Sigmoid colon (tissue), 7 donors: ENCODE measurements around the gene CLPTM1. TPM values are rescaled to one million over a fixed set of nuclear protein-coding genes. Genes with fewer than 3 reads are reported as not detected.
A peak's percentile ranks its signal among the peaks of the same experiment; 100 is the strongest.

Source experiments
- DNase-seq: peaks from one replicate; pipeline ENCODE4 v3.0.0-alpha.2; 2019
- H3K27ac ChIP-seq, 4 donors: fragments of 200-600 bp; sonication (generic); one replicate each; pipeline ENCODE4 v1.5.1; 2016 to 2019; ENCODE audit warnings: mild to moderate bottlenecking in 1 of 4
- H3K27me3 ChIP-seq, 3 donors: fragments of 200-600 bp; sonication (generic); one replicate each; pipeline ENCODE4 v1.5.1; 2019; ENCODE audit warnings: mild to moderate bottlenecking in 1 of 3
- H3K36me3 ChIP-seq, 4 donors: fragments of 200-600 bp; sonication (generic); one replicate each; pipeline ENCODE4 v1.5.1; 2016 to 2019
- H3K4me1 ChIP-seq, 4 donors: fragments of 200-600 bp; sonication (generic); one replicate each; pipeline ENCODE4 v1.5.1; 2017 to 2019
- H3K4me3 ChIP-seq, 4 donors: fragments of 200-600 bp; sonication (generic); one replicate each; pipeline ENCODE4 v1.5.1; 2017 to 2019; ENCODE audit warnings: mild to moderate bottlenecking in 2 of 4, moderate library complexity in 1 of 4
- H3K9me3 ChIP-seq, 4 donors: fragments of 200-600 bp in 3 of 4; sonication (generic) in 3 of 4; one replicate each; pipeline versions ENCODE4 v1.5.1 to v1.6.1; 2013 to 2019
- EP300 ChIP-seq, 4 donors: sonication (generic); formaldehyde crosslinking; IDR thresholded peaks; one replicate each; pipeline ENCODE4 v1.6.1; 2017; ENCODE audit warnings: antibody characterized with exemption in 4 of 4
- POLR2A ChIP-seq, 2 donors: fragments of 450-650 bp; IDR thresholded peaks; one replicate each; pipeline ENCODE4 v1.6.1; 2016; ENCODE audit warnings: antibody characterized with exemption in 2 of 2, mild to moderate bottlenecking in 2 of 2, moderate library complexity in 2 of 2
- POLR2AphosphoS5 ChIP-seq, 4 donors: sonication (generic); formaldehyde crosslinking; IDR thresholded peaks; one replicate each; pipeline ENCODE4 v1.6.1; 2017; ENCODE audit warnings: antibody characterized with exemption in 4 of 4
- WGBS, 2 donors: extraction: QIAGEN DNeasy Blood & Tissue Kit; methylation state at CpG; one replicate each; pipeline ENCODE4 v1.1.7; 2013; 5-methylcytosine and 5-hydroxymethylcytosine counted together
- intact Hi-C: fragments of 100-400 bp; cut with DNase I; formaldehyde crosslinking; loops from one replicate; pipeline ENCODE4 v1.15.1; 2023
- polyA plus RNA-seq, 3 donors: library from polyadenylated mRNA; stranded (reverse); fragments of 200-250 nt; gene quantifications; one replicate each; pipeline ENCODE4 v1.2.3, GENCODE V29; 2013
- total RNA-seq, 4 donors: library from RNA; depleted of rRNA; stranded (reverse); fragments of >200 nt; gene quantifications; one replicate each; pipeline ENCODE4 v1.1.0, GENCODE V29; 2016
- TF ChIP-seq, protein P1 (sequence below), 4 experiments: fragments of 450-650 bp in 3 of 4; fragments of 200-600 bp in 1 of 4; IDR thresholded peaks; one replicate each; pipeline ENCODE4 v1.5.1; 2016 to 2019; ENCODE audit warnings: antibody characterized with exemption in 4 of 4, mild to moderate bottlenecking in 3 of 4, moderate library complexity in 2 of 4
- donor health status: healthy with polysubstance abuse.
- donor health status: Bipolar disorder and iron deficiency.
- donor health status: healthy.

CLPTM1 gene
- total and polyA plus RNA-seq, 7 donors: 22.2 to 94.0 (median 43.2) TPM

DNA sequence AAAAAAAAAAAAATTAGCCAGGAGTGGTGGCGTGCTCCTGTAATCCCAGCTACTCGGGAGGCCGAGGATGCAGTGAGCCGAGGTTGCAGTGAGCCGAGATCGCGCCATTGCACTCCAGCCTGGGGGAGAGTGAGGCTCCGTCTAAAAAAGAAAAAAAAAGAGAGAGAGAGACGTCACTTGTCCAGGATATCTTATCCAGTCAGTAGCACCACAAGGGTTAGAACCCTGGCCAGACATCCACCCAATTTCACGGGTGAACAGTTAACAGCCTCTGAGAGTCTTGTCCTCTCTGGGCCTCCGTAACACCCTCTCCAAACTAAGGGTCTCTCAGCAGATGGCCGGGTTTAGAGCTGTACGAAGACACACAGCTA is 917 bp upstream of the CLPTM1 start:
- Histone ChIP-seq H3K36me3 (peaks cover 0 to 9% (median 2%) of the 10 kb centered on the region in 4 donors), H3K27ac (peak overlapping the region; percentile 88 to 95 (median 90)), H3K9me3 (no peaks in the 10 kb centered on the region), H3K4me3 (peak overlapping the region; percentile 52 to 96 (median 82)), H3K27me3 (no peaks in the 10 kb centered on the region), H3K4me1 (peaks cover 0 to 50% (median 46%) of the 10 kb centered on the region in 4 donors)
- intact Hi-C loops: loop anchor here (2.0 to 5.0 kb wide), 2 partner anchors 47 to 107 kb away; partner anchors contain the start of genes NECTIN2 and RELB
- no peak for DNase-seq
- WGBS, 2 donors: 15 to 33% methylated on average over 13 of the region's 13 CpGs
- TF ChIP-seq, protein P1, sequence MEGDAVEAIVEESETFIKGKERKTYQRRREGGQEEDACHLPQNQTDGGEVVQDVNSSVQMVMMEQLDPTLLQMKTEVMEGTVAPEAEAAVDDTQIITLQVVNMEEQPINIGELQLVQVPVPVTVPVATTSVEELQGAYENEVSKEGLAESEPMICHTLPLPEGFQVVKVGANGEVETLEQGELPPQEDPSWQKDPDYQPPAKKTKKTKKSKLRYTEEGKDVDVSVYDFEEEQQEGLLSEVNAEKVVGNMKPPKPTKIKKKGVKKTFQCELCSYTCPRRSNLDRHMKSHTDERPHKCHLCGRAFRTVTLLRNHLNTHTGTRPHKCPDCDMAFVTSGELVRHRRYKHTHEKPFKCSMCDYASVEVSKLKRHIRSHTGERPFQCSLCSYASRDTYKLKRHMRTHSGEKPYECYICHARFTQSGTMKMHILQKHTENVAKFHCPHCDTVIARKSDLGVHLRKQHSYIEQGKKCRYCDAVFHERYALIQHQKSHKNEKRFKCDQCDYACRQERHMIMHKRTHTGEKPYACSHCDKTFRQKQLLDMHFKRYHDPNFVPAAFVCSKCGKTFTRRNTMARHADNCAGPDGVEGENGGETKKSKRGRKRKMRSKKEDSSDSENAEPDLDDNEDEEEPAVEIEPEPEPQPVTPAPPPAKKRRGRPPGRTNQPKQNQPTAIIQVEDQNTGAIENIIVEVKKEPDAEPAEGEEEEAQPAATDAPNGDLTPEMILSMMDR (IDR thresholded peaks at IDR 0.05): no peak
- no peak for TF ChIP-seq POLR2A (IDR thresholded peaks at IDR 0.05)
- TF ChIP-seq EP300 (IDR thresholded peaks at IDR 0.05): no peak
- no peak for TF ChIP-seq POLR2AphosphoS5 (IDR thresholded peaks at IDR 0.05)

DNA sequence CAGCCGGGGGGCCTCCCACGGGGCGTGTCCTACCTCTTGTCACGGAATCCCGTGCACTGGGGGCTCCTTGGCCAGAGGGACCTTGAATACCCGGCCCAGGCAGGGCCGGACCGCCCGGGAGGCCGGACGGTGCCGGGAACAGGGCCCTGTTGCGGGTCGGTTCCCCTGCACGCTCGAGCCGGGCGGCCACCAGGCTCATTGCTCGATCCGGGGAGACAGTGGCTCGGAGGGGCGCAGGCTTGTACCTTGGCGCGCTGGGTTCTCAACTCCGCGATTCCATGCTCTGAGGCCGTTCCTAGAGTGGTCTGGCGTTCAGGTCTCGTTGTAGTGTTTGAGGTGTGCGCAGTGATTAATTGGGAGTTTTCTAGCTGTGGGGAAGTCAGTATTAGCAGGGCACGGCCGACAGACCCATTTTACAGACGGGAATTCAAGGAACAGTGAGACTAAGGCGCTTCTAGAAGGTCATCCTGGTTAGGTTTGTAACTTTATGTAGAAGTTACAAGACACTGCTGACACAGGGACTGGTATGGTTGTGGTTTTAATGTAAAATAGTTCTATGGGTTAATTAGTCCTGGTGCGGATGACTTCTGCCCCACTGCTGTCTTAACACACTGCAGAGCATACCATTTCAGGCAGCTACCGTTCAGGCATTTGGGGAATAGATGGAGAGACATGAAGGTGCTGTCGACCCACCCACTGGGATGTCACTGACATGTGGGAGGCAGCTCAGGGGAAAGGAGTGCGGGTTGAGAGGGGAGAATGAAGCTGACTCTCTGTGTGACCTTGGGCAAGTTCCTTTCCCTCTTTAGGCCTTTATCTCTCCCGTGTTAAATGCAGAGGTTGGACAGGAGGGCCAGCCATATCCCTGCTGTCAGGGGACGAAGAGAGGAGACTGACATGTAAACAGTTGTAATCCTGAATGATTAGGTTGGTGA is 592 bp downstream of the CLPTM1 start:
- Histone ChIP-seq H3K36me3 (peaks cover 0 to 5% (median 0%) of the 10 kb centered on the region in 4 donors), H3K27me3 (no peaks in the 10 kb centered on the region), H3K4me1 (peaks cover 0 to 48% (median 46%) of the 10 kb centered on the region in 4 donors), H3K4me3 (peak overlapping the region; percentile 72 to 96 (median 88)), H3K9me3 (no peaks in the 10 kb centered on the region), H3K27ac (peak overlapping the region; percentile 88 to 95 (median 90))
- WGBS, 2 donors: 1 to 4% methylated on average over 40 of the region's 40 CpGs
- TF ChIP-seq, protein P1 (IDR thresholded peaks at IDR 0.05): no peak
- TF ChIP-seq POLR2AphosphoS5 (IDR thresholded peaks at IDR 0.05) (no peak), POLR2A (IDR thresholded peaks at IDR 0.05) (no peak), EP300 (IDR thresholded peaks at IDR 0.05) (no peak)
- intact Hi-C loops: loop anchor here (2.0 kb wide), 1 partner anchor 45 kb away; the partner anchor contains the start of gene RELB
- no peak for DNase-seq

DNA sequence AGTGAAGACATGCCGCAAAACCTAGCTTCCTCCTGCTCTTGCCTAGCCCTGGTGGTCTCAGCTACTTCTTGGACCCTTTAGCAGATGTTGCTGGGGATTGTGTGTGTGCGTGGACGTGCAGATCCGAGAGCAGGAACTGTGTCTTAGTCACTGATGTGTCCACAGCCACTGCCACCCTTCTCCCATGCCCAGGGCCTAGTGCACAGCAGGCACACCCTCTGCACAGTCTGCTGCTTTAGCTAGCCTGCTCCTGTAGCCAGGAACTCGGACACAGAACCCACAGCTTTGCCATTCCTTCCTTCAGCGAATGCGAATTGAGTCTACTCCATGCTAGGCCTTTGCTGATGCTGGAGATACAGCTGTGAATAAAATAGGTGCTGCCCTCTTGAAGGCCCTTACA is 2.3 kb downstream of the CLPTM1 start:
- DNase-seq: no peak
- intact Hi-C loops: no loop called here
- H3K9me3 ChIP-seq: no peaks in the 10 kb centered on the region
- peaks cover 0 to 23% (median 11%) of the 10 kb centered on the region in 4 donors for H3K36me3 ChIP-seq
- H3K27me3 ChIP-seq: no peaks in the 10 kb centered on the region
- peaks cover 0 to 41% (median 37%) of the 10 kb centered on the region in 4 donors for H3K4me1 ChIP-seq
- WGBS, 2 donors: 87 to 88% methylated on average over 7 of the region's 7 CpGs
- TF ChIP-seq EP300 (IDR thresholded peaks at IDR 0.05) (no peak), POLR2A (IDR thresholded peaks at IDR 0.05) (no peak), POLR2AphosphoS5 (IDR thresholded peaks at IDR 0.05) (no peak)
- TF ChIP-seq, protein P1 (IDR thresholded peaks at IDR 0.05): no peak
- no peak overlapping the region for H3K4me3 ChIP-seq
- no peak overlapping the region for H3K27ac ChIP-seq

- DNase-seq: no peak
- Histone ChIP-seq H3K9me3 (no peaks in the 10 kb centered on the region), H3K27me3 (no peaks in the 10 kb centered on the region), H3K36me3 (peaks cover 0 to 28% (median 11%) of the 10 kb centered on the region in 4 donors), H3K4me1 (peaks cover 0 to 41% (median 36%) of the 10 kb centered on the region in 4 donors), H3K27ac (no peak overlapping the region), H3K4me3 (no peak overlapping the region)
- no peak for TF ChIP-seq POLR2A (IDR thresholded peaks at IDR 0.05)
- TF ChIP-seq, protein P1 (IDR thresholded peaks at IDR 0.05): no peak
- no peak for TF ChIP-seq EP300 (IDR thresholded peaks at IDR 0.05)
- TF ChIP-seq POLR2AphosphoS5 (IDR thresholded peaks at IDR 0.05): no peak
- 77 to 81% methylated on average over 9 of the region's 9 CpGs for WGBS, 2 donors
- intact Hi-C loops: no loop called here
Measured at GRCh38 chr19:44958090-44958489, 2.9 kb downstream of the CLPTM1 start.
